KBM-7 (cell line): ENCODE data around the gene GAPDHS.

Experiments used
- DNase-seq: peaks from one replicate; pipeline ENCODE4 v3.0.0-alpha.2; 2015
- in situ Hi-C: fragments of 300-500 bp; cut with MboI; formaldehyde crosslinking; loops from 2 replicates; pipeline ENCODE4 v1.14.3; 2020; ENCODE audit warnings: low sequenced_read_pairs, low pct_unique_long_range_greater_than_20kb, mixed read lengths

Gene GAPDHS

DNA sequence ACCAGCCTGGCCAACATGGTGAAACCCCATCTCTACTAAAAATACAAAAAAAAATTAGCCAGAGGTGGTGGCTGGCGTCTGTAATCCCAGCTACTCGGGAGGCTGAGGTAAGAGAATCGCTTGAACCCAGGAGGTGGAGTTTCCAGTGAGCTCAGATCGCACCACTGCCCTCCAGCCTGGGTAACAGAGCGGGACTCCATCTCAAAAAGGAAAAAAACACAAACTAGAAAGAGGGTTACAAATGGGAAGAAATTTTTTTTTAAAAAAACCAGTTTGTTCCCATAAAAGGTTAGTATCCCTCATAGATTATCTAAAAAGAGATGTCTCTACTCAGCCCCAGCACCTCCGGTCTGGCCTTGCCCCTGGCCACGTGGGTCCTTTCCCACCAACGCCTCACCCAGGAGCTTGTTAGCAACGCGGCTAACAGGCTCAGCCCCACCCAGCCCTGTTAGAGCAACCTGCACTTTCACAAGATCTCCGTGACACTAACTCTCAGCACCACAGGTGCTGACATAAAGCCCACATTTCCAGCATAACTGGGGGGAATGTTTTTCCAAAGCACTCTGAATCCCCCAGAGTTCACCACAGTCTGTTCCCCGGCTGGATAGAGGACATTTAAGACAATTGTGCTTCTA, 24.1 kb upstream of the GAPDHS start:
- in situ Hi-C loops: no loop called here
- DNase-seq: no peak

DNA sequence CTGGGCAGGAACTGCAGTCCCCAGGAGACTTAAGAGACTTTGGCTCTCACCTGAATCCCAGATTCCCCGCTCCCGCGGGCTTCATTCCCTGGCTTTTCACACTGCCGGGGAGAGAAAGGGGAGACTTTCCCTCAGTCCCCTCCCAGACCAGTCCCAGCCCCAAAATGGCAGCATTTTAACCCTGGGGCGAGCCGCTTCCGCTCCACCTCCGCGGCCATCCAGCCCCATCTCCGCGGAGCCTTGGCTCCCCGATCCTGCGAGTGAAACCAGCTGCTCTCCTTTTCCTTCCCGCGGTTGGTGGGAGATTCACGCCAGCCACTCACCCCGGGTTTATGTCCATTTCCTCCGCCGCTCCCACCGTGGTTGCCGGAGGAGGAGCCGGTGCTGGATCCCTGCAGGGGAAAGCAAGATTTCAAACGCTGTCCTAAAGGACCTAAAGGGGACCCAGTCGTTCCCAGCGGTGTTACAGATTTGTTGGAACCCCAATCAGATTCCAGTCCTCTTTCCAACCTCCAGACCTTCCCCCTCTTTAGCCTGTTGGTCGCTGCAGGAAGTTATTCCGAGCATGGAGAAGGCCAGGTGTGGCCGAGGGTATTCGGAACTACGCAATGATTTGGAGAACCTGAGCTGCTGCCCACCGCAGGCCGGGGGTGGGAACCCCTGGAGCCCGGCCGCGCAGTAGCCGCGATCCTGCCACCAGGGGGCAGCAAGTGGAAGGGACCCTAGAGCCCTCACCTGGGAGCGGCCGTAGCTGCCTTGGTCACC, 23.2 kb upstream of the GAPDHS start:
- in situ Hi-C loops: no loop called here
- DNase-seq: peak; percentile 51

DNA sequence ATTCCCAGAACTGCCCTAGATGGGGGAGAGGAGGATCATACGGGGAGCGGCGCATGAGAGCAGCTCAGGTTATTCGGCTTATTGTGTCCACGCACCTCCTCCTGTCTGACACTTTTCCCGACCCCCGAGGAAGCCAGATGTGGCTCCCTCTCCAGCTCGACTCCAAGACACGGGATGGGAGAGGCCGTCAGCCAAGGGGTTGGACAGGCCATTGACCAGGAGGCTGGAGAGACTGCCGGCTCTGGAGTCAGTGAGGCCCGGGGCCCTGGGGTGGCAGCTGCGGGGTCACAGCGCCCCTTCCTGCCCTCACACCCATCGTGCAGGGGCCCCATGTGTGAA, 22.7 kb upstream of the GAPDHS start:
- no peak for DNase-seq
- in situ Hi-C loops: no loop called here

DNA sequence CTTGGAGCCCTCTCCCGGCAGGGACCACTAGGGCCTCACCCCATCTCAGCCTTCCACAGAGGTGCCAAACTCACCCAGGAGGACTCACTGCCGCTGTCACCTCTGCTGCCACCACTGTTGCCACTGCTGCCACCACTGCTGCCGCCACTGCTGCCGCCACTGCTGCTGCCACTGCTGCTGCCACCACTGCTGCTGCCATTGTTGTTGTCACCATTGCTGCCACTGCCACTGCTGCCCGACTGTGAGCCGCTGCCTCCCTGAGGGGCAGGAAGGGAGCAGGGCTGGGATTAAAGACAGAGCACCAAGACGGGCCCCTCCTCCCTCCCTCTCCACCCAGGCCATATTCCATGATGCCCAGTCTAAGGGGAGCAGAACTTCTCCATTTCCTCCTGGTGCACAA, 21.9 kb upstream of the GAPDHS start:
- in situ Hi-C loops: no loop called here
- no peak for DNase-seq

DNA sequence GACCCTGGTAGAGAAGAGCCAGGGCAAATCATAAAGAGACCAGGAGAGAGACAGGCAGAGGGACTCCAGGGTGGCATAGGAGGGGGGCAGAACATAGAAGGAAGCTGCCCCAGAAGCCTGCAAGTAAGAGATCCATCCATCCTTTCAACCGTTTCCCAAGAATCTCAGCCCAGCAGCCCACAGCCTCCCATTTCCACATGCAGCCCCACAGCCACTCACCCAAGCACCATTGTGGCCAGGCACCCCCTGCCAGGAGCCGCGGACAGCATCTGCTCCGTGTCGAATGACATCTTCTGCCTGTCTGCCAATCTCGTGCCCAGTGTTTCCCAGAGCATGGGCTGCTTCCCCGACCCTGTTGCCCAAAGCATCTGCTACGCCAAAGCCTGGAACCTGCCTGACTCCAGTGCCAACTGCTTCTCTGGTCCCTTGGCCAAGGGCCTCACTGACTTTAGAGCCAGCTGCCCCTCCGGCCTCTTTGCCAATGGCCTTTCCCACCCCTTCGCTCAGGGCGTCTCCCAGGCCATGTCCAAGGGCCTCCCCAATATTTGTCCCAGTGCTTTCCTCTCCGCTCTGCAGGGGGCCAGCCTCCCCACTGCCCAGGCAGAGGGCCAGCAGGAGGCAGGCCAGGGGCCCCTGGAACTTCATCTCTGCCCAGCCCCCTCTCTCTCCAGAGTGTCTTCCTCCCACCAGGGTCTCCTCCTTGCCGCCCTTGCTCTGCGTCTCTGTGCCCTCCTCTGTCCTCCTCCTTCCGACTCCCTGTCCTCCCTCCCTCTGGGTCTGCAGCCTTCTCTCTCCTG, 20.2 kb upstream of the GAPDHS start:
- in situ Hi-C loops: no loop called here
- no peak for DNase-seq

DNA sequence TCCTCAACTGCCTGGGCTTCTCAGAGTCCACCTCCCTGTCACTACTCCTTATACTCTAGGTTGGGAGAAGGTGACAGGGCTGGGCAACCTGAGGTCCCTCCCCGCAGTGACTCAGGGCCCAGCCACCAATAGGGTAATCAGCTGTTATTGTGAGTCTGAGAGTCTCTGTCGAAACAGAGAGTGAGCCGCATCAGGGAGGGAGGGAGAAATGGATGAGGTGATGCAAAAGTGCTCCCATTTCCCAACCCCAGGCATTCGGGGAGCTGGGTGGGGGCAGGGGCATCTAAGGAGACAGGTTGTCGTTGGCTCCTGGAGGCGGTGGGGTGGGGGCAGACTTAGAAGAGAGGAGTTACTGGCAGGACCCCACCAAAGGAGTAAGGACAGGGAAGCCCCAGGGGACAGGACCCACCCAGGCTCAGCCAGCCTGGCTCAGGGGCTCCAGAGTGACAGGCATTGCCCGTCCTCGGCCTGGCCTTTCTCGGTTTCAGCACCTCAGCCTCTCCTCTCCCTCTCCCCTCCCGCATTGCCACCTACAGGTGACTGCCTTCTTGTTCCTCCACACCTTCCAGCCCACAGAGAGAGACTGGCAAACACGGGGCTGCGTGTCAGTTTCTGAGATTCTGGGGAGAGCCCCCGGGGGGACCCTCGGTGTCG, 19.5 kb upstream of the GAPDHS start, which contains the start of gene DMKN:
Gene DMKN, minus strand, starts transcription at position 22 of the 654 bp plus-strand sequence. CDS start 174 bp downstream, outside the sequence.
- no peak for DNase-seq
- in situ Hi-C loops: no loop called here

DNA sequence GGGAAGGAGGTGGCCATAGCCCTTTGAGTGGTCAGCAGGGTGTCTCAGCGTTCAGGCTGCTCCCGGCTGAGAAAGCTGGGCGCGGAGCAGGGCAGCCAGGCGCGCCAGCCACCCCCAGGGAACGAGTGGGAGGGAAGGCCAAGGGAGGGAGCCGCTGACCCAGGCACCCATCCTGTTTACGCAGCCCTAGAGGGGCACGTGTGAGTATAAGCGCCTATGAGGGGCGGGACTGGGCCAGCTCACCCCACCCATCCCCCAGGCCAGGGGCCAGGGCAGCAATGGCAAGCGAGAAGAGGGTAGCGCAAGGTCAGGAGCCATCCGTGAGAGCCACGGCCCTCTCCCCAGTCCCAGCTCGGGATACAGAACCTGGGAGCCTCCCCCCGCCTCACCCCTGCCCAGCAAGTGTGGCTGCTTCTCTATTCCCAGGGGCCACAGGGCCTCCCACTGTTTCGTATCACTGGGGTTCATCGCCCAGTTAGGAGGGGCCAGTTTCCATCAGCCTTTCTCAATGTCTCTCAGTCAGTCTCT, 18.9 kb upstream of the GAPDHS start:
- in situ Hi-C loops: no loop called here

DNA sequence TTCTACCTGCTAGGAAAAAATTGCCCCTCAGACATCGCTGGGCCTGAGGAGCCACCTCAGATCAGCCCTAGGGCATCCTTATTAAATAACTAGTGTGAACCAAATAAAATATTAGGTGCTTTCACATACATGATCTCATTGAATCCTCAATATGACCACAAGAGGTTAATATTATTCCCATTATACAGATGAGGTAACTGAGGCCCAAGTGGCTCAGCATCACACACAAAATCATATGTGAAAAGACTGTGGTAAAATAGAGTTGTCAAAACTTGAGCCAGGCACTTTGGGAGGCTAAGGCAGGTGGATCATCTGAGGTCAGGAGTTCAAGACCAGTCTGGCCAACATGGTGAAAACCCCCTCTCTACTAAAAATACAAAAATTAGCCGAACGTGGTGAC, 16.9 kb upstream of the GAPDHS start:
- in situ Hi-C loops: no loop called here
- DNase-seq: no peak

More for the DNA sequence above, 18.9 kb upstream of the GAPDHS start:
- DNase-seq: no peak

DNA sequence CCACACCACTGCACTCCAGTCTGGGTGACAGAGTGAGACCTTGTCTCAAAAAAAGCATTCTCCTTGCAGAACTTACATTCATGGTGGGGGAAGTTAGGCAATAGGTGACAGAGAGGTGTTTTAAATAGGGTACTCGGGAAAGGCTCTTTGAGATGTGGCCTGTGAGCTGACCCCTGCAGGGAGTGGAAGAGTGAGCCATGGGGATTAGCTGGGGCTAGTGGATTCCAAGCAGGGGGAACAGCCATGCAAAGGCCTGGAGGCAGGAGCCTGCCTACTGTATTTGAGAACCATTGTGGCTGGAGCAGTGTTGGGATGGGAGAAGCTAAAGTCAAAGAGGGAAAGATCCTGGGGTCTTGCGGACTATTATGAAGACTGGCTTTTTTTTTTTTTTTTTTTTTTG, 15.9 kb upstream of the GAPDHS start:
- in situ Hi-C loops: no loop called here
- DNase-seq: no peak

DNA sequence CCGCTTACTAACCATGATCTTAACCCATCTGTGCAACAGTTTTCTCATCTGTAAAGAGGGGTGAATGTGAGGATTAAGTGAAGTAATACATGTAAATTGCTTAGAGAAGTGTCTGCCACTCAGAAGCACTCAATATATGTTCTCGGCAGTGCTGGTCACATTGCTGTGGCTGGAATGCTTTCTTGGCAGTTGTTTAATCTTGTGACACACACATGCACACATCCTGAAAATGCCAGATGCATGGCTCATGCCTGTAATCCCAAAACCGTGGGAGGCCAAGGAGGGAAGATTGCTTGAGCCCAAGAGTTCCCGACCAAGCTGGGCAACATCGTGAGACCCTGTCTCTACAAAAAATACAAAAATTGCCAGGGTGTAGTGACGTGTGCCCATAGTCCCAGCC, 14.9 kb upstream of the GAPDHS start:
- DNase-seq: no peak
- in situ Hi-C loops: no loop called here

DNA sequence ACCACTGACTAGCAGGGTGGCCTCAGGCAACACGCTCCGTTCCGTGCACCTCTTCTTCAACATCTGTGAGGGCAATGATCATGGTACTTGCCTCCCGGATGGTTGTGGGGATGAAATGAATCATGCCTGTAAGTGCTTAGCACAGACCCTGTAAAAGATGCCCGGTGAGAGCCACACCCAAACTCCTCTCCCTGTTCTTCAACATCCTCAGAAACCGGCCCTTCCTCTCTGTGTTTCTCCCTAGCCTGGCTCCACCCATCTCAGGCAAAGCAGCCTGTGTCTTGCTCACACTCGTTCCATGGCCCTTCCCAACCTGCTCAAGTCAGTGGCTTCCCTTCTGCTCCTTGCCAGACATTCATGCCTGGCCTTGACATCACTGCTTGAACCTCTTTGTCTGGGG, 14.0 kb upstream of the GAPDHS start:
- in situ Hi-C loops: no loop called here
- DNase-seq: no peak

DNA sequence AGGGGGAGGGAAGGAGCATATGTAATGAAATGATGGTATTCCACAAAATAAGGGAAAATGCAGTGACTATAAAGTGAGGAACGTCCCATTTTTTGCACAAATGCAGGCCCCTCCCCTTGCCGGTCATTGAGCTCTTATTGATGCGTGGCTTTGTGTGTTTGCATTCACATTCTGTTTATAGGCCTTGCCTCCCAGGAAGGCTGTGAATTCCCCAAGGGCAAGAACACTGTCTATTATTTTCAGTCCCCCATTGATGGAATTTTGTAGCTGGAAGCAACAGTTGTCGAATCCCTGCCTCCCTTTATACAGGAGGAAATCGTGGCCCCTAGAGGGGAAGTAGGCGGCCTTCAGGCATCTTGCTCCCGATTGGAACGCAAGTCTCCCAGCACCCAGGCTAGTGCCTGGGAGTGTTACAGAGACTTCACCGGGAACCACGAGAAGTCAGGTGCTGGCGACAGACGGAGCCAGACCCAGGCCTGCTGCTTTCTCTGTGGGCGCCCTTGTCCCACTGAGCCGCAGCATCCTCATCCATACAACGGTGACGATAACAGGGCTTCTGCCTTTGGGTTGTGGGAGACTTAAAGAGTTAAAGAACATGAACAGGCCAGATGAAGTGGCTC, 12.0 kb upstream of the GAPDHS start:
- in situ Hi-C loops: no loop called here
- no peak for DNase-seq

DNA sequence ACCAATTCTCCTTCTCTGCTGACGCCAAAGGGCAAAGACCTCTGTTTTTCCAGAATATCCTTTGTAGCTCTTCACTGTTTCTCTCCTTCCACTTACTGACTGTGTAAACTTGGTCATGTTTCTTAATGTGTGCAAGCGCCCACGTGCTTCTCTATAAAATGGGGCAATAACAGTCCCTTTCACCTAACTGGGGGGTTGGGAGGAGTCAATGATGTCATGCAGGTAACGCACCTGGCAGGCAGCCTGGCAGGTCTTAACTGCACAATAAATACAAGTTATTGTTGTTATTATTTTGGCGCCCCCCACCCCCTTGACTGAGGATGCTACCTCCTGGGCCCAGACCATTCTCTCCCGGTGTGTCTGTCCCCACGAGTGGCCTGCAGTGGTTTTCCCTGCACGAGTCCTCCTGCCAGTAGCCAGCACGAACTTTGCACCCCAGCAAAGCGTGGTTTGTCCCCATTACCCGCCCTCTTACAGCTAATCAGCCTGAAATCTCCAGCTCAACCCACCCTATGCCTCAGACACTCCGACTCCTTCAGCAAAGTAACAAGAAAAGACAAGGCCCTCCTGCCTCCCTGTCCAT, 10.4 kb upstream of the GAPDHS start:
- DNase-seq: no peak
- in situ Hi-C loops: no loop called here

DNA sequence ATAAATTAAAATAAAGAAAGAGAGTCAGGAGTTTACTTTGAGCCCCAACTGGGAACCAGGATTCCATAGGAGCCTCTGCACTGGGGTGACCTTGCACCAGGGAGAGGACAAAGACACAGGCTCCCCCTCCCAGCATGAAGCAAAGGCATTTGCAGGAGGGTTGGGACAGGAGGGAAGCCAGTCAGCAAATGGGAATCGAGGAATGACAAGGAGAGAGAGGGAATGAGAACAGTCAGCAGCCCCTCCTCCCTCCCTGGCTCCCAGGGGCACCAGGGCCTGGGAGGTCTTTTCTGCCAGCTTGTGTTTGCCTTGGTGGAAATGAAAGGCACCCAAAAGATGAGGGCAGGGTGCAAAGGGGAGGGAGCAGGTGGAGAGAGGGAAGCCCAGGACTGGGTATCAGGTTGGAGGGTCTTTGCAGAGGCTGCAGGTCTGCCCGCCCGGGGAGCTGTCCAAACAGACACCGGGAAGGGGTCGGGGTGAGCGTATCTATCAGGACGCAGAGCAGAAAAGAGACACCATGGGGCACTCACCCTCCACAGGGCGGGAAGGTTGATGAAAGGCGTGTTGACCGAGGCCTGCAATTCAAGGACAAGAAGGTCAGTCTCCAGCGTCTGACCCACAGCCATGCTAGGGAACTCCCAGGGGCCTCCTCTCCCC, 8.9 kb upstream of the GAPDHS start:
- no peak for DNase-seq
- in situ Hi-C loops: no loop called here

DNA sequence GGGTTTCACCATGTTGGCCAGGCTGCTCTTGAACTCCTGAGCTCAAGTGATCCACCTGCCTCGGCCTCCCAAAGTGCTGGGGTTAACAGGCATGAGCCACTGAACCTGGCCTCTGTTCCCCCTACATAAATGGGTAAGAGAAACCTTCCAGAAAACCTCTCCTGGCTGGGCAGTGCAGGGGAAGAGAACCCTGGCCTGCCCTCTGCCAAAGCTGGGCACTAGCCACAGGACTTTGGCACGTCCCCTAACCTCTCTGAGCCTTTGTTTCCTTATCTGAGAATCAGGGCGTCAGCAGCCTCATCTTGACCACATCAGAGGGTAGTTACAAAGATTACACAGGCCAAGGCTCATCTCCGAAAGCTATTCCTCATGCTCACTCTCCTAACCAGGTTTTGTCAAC, 7.4 kb upstream of the GAPDHS start:
- no peak for DNase-seq
- in situ Hi-C loops: no loop called here

DNA sequence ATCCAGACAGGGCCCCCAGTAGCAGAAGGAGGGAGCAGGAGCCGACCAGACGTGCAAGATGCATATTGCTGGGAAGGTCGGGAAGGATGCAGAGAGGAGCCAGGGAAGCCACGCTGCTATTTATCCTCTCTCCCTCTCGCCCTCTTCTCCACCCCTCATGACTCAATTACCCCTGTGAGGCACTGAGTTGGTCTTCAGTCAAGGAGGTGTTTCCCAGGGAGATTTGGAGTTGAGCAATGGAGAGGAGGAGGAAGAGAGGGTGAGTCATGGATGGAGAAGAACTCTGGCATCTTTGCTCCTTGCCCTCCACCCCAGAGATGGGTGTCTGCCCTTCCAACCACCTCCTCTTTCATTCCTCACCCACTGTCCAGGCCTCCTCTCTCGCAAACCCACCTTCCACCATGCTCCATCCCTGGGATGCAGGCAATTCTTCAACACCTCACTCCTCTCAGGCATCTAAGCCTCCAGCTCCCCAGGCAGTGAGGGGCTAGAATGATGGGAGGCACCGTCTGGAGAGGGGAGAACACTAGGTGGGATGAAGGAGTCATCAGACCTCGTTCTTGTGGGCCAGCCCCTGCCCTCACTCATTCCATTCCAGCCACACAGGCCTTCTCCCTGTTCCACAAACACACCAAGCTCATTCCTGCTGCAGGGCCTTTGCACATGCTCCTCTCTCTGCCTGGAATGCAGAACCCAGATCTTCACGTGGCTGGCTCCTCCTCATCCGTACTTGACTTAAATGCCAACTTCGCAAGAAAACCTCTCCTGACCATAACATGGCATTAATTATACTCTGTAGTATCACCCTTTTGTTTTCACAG, 4.8 kb upstream of the GAPDHS start, which contains the start of gene SBSN:
Gene SBSN, minus strand, starts transcription at position 94 of the 821 bp plus-strand sequence. Its CDS starts 30 bp downstream, at position 64.
- in situ Hi-C loops: no loop called here
- DNase-seq: no peak
